MCF 10A (cell line): ENCODE data around the gene MAN2A2. TPM values are rescaled to one million over a fixed set of nuclear protein-coding genes. Genes with fewer than 3 reads are reported as not detected.
"Not testable (repeated sequence)": the region's sequence is repeated elsewhere in the genome, so short reads cannot be mapped to it uniquely, and the experiment has no call there.

Experiments used
- BruUV-seq: library from RNA; stranded (reverse); fragments of 400-500 nt; replicated peaks from 2 replicates; lab custom pipeline; 2021; lab: Mats Ljungman, UMichigan
- CTCF ChIA-PET: fragments of 300-600 bp; sonication (Branson Sonifier 250); formaldehyde crosslinking; extraction: SDS; loops from one replicate; lab custom pipeline; 2021; ENCODE audit warnings: antibody characterized with exemption, inconsistent platforms; lab: Yijun Ruan, JAX
- POLR2A ChIA-PET: fragments of 300-600, 350-650 bp; sonication (Branson Sonifier 250); formaldehyde crosslinking; extraction: SDS; loops from one replicate; lab custom pipeline; 2020; ENCODE audit warnings: antibody characterized with exemption, inconsistent platforms; lab: Yijun Ruan, JAX
- DNase-seq: peaks from one replicate; pipeline ENCODE4 v3.0.0-alpha.2; 2018; ENCODE audit not compliant: unreplicated experiment
- H3K27ac Mint-ChIP-seq: one replicate; pipeline ENCODE4 v1.8.0; 2022; ENCODE audit warnings: mild to moderate bottlenecking, low read depth, mixed read lengths; ENCODE audit not compliant: unreplicated experiment
- H3K27me3 Mint-ChIP-seq: one replicate; pipeline ENCODE4 v1.8.0; 2022; ENCODE audit warnings: mixed read lengths; ENCODE audit not compliant: insufficient read depth, unreplicated experiment
- H3K36me3 Mint-ChIP-seq: one replicate; pipeline ENCODE4 v1.8.0; 2022; ENCODE audit warnings: mild to moderate bottlenecking, moderate library complexity, mixed read lengths; ENCODE audit not compliant: insufficient read depth, unreplicated experiment
- H3K4me1 Mint-ChIP-seq: one replicate; pipeline ENCODE4 v1.8.0; 2022; ENCODE audit warnings: mixed read lengths; ENCODE audit not compliant: insufficient read depth, unreplicated experiment
- H3K4me3 Mint-ChIP-seq: one replicate; pipeline ENCODE4 v1.8.0; 2022; ENCODE audit warnings: mild to moderate bottlenecking, moderate library complexity, mixed read lengths; ENCODE audit not compliant: unreplicated experiment
- H3K9me3 Mint-ChIP-seq: one replicate; pipeline ENCODE4 v1.8.0; 2022; ENCODE audit warnings: mixed read lengths; ENCODE audit not compliant: unreplicated experiment
- CTCF ChIP-seq: fragments of 200-600 bp; IDR thresholded peaks from one replicate; pipeline ENCODE4 v1.8.0; 2022; ENCODE audit warnings: antibody characterized with exemption, mild to moderate bottlenecking; ENCODE audit not compliant: unreplicated experiment
- intact Hi-C: fragments of 100-400 bp; cut with micrococcal nuclease; formaldehyde crosslinking; loops from 2 replicates; pipeline ENCODE4 v1.14.1; 2022
- total RNA-seq: library from RNA; stranded (reverse); gene quantifications from 2 replicates; pipeline ENCODE4 v1.2.3, GENCODE V29; 2022

Gene MAN2A2
- total RNA-seq, 1 experiment from 2014 or later: 42.4 TPM

- CTCF ChIA-PET: interaction anchor here (0.7 to 1.2 kb wide), 2 partner anchors 9 to 150 kb away, joined by 3 read pairs; no protein-coding TSS in a partner anchor
- intact Hi-C loops: no loop called here
- H3K27me3 Mint-ChIP-seq: no peaks in the 10 kb centered on the region
- DNase-seq: no peak
- no peak overlapping the region for H3K4me3 Mint-ChIP-seq
- H3K9me3 Mint-ChIP-seq: no peaks in the 10 kb centered on the region
- H3K4me1 Mint-ChIP-seq: no peaks in the 10 kb centered on the region
- H3K36me3 Mint-ChIP-seq: no peaks in the 10 kb centered on the region
- POLR2A ChIA-PET: interaction anchor here (1.2 kb wide), 1 partner anchor 9 kb away, joined by 3 read pairs; no protein-coding TSS in a partner anchor
- TF ChIP-seq CTCF: no peak
- H3K27ac Mint-ChIP-seq: no peak overlapping the region
- BruUV-seq: no TSS peak
These were observed 10.5 kb upstream of the MAN2A2 start for GRCh38 chr15:90892498-90893174.

GRCh38 chr15:90893175-90894090 is 9.7 kb upstream of the MAN2A2 start:
- H3K27ac Mint-ChIP-seq: no peak overlapping the region
- CTCF ChIA-PET: interaction anchor here (1.2 kb wide), 1 partner anchor 8 kb away, joined by 3 read pairs; no protein-coding TSS in a partner anchor
- intact Hi-C loops: no loop called here
- no peaks in the 10 kb centered on the region for H3K4me1 Mint-ChIP-seq
- TF ChIP-seq CTCF: peak; percentile 12
- no peaks in the 10 kb centered on the region for H3K9me3 Mint-ChIP-seq
- no peaks in the 10 kb centered on the region for H3K27me3 Mint-ChIP-seq
- POLR2A ChIA-PET: interaction anchor here (1.2 kb wide), 1 partner anchor 8 kb away, joined by 3 read pairs; no protein-coding TSS in a partner anchor
- no peak overlapping the region for H3K4me3 Mint-ChIP-seq
- DNase-seq: no peak
- H3K36me3 Mint-ChIP-seq: no peaks in the 10 kb centered on the region
- no TSS peak for BruUV-seq

- ChIA-PET POLR2A (interaction anchor here (0.5 to 1.6 kb wide), 3 partner anchors 10 to 744 kb away, joined by 3 to 6 read pairs (median 4); no protein-coding TSS in a partner anchor), CTCF (interaction anchor here (0.7 to 12.8 kb wide), 3 partner anchors 10 to 37 kb away, joined by 4 to 83 read pairs (median 4); partner anchors contain the start of gene FES)
These were observed 7.5 kb upstream of the MAN2A2 start for GRCh38 chr15:90895571-90896117.

GRCh38 chr15:90897131-90897655 is 5.9 kb upstream of the MAN2A2 start:
- H3K27me3 Mint-ChIP-seq, H3K9me3 Mint-ChIP-seq, H3K27ac Mint-ChIP-seq, intact Hi-C loops, BruUV-seq, H3K4me3 Mint-ChIP-seq, H3K36me3 Mint-ChIP-seq, DNase-seq: not testable (repeated sequence)
- ChIA-PET POLR2A (interaction anchor here (7.9 kb wide), 1 partner anchor 34 kb away, joined by 150 read pairs; the partner anchor contains the start of genes HDDC3 and UNC45A), CTCF (interaction anchor here (0.9 to 12.8 kb wide), 3 partner anchors 11 to 37 kb away, joined by 6 to 83 read pairs (median 6); partner anchors contain the start of genes FES and HDDC3)
- H3K4me1 Mint-ChIP-seq: peaks cover 10% of the 10 kb centered on the region

More at GRCh38 chr15:90895571-90896117, 7.5 kb upstream of the MAN2A2 start:
- Mint-ChIP-seq H3K27ac (no peak overlapping the region), H3K27me3 (no peaks in the 10 kb centered on the region), H3K4me1 (no peaks in the 10 kb centered on the region), H3K4me3 (no peak overlapping the region), H3K36me3 (no peaks in the 10 kb centered on the region), H3K9me3 (no peaks in the 10 kb centered on the region)
- no peak for TF ChIP-seq CTCF
- BruUV-seq: no TSS peak
- DNase-seq: no peak
- intact Hi-C loops: no loop called here
